ENCODE data around the gene VWA5B2.

- no peak for TF ChIP-seq CTCF (IDR thresholded peaks at IDR 0.05; ENCODE audit: insufficient read depth, low read length, poor library complexity, severe bottlenecking)
- no peak for TF ChIP-seq EZH2phosphoT487 (conservative IDR thresholded peaks at IDR 0.05; ENCODE audit: low read length)
Observed at GRCh38 chr3:184258926-184259325, 29.5 kb downstream of the VWA5B2 start.
